ENCODE data around the gene GLI3.

GRCh38 chr7:42127232-42127622 is 109.8 kb downstream of the GLI3 start:
- no peak for TF ChIP-seq RAD21 (IDR thresholded peaks at IDR 0.05; ENCODE audit: low read length)
- no peak for TF ChIP-seq CTCF (IDR thresholded peaks at IDR 0.05)
- TF ChIP-seq POLR2AphosphoS5 (IDR thresholded peaks at IDR 0.05; ENCODE audit: low read depth, low read length) = no peak
- TF ChIP-seq NRF1 (IDR thresholded peaks at IDR 0.05; ENCODE audit: low read depth, low read length) = no peak
- TF ChIP-seq EP300 (IDR thresholded peaks at IDR 0.05; ENCODE audit: borderline replicate concordance in 1 of 2, low read depth in 1 of 2, low read length in 1 of 2) = no peak
- TF ChIP-seq MEF2A (IDR thresholded peaks at IDR 0.05; ENCODE audit: borderline replicate concordance, low read depth) = no peak
- TF ChIP-seq REST (IDR thresholded peaks at IDR 0.05; ENCODE audit: low read depth, low read length) = no peak
- TF ChIP-seq GABPA (IDR thresholded peaks at IDR 0.05; ENCODE audit: low read depth) = no peak
- no peak for TF ChIP-seq RCOR1 (IDR thresholded peaks at IDR 0.05; ENCODE audit: low read length)
- TF ChIP-seq SMC3 (IDR thresholded peaks at IDR 0.05; ENCODE audit: low read depth, low read length) = no peak
- no peak for TF ChIP-seq SIN3A (IDR thresholded peaks at IDR 0.05; ENCODE audit: borderline replicate concordance, low read depth, low read length)
- no peak for TF ChIP-seq JUND (IDR thresholded peaks at IDR 0.05)

All from SK-N-SH (cell line).